RWPE1 (cell line): ENCODE measurements around the gene ZFYVE1.
"Not testable (repeated sequence)": the region's sequence is repeated elsewhere in the genome, so short reads cannot be mapped to it uniquely, and the experiment has no call there.

ENCODE experiments used
- CTCF ChIA-PET: fragments of 350-600 bp; sonication (Branson Sonifier 250); formaldehyde crosslinking; extraction: SDS; loops from one replicate; lab custom pipeline; 2021; lab: Yijun Ruan, JAX
- POLR2A ChIA-PET: fragments of 400-600 bp; formaldehyde crosslinking; extraction: SDS; loops from one replicate; lab custom pipeline; 2020; ENCODE audit warnings: antibody characterized with exemption; ENCODE audit not compliant: low non-redundant PET; lab: Yijun Ruan, JAX
- DNase-seq: peaks from one replicate; pipeline ENCODE4 v3.0.0; 2012; ENCODE audit warnings: low spot score
- H3K27ac ChIP-seq: fragments of 450-650 bp; 2 replicates; pipeline ENCODE4 v1.5.1; 2017
- CTCF ChIP-seq: fragments of 450-650 bp; conservative IDR thresholded peaks from 2 replicates; pipeline ENCODE4 v1.5.1; 2017; ENCODE audit warnings: low read depth, mild to moderate bottlenecking

The ZFYVE1 gene

GRCh38 chr14:73007835-73008234 lies 19.1 kb downstream of the ZFYVE1 start:
- POLR2A ChIA-PET, result no interaction called here
- DNase-seq, result no peak
- H3K27ac ChIP-seq, result no peak overlapping the region
- CTCF ChIA-PET, result no interaction called here
- no peak for TF ChIP-seq CTCF

- DNase-seq, POLR2A ChIA-PET, H3K27ac ChIP-seq, CTCF ChIA-PET: not testable (repeated sequence)
Measured at GRCh38 chr14:73004641-73005040, 22.3 kb downstream of the ZFYVE1 start.

DNA sequence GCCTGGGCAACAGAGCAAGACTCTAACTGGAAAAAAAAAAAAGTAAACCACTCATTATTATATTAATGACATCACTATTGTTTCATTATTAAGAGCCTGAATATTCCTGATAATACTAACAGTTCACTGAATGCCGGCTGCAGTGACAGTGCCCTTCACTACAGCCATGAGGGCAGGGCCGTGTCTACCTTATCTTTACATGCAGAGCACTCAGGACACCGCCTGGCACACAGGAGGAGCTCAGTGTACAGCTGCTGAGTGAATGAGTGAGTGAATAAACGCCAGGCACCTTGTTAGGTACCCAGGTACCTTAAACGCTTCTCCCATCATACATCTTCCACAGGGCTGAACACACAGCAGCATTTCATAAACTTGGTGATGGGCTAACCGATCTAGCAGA lies 23.2 kb downstream of the ZFYVE1 start:
- ChIA-PET CTCF (no interaction called here), POLR2A (no interaction called here)
- no peak for TF ChIP-seq CTCF
- H3K27ac ChIP-seq, result peak overlapping the region; percentile 84
- DNase-seq, result no peak

- POLR2A ChIA-PET, result interaction anchor here (0.8 kb wide), 1 partner anchor 1867 kb away, joined by 11 read pairs; no protein-coding TSS in a partner anchor
- no peak overlapping the region for H3K27ac ChIP-seq
- TF ChIP-seq CTCF, result no peak
- DNase-seq, result no peak
- CTCF ChIA-PET, result no interaction called here
Measured at GRCh38 chr14:73000073-73000472, 26.8 kb downstream of the ZFYVE1 start.

DNA sequence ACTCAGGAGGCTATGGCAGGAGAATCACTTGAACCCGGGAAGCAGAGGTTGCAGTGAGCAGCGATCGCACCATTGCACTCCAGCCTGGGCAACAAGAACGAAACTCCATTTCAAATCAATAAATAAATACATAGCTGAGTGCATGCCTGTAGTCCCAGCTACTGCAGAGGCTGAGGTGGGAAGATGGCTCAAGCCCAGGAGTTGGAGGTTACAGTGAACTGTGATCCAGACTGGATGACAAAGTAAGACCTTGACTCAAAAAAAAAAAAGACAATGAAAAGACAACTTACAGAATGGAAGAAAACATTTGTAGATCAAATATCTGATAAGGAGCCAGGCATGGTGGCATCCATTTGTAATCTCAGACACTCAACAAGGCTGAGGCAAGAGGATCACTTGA lies 27.6 kb downstream of the ZFYVE1 start:
- ChIA-PET CTCF (no interaction called here), POLR2A (no interaction called here)
- DNase-seq, result no peak
- TF ChIP-seq CTCF, result no peak
- H3K27ac ChIP-seq, result no peak overlapping the region

- no peak for TF ChIP-seq CTCF
- no peak overlapping the region for H3K27ac ChIP-seq
- DNase-seq, result no peak
- ChIA-PET CTCF (interaction anchor here (0.6 to 0.7 kb wide), 2 partner anchors 47 to 1442 kb away, joined by 3 read pairs; no protein-coding TSS in a partner anchor), POLR2A (no interaction called here)
Measured at GRCh38 chr14:72998252-72998903, 28.5 kb downstream of the ZFYVE1 start.

GRCh38 chr14:72996916-72997315 lies 30.0 kb downstream of the ZFYVE1 start:
- POLR2A ChIA-PET, result no interaction called here
- no peak overlapping the region for H3K27ac ChIP-seq
- no peak for TF ChIP-seq CTCF
- CTCF ChIA-PET, result interaction anchor here (0.7 kb wide), 1 partner anchor 29 kb away, joined by 6 read pairs; no protein-coding TSS in a partner anchor
- no peak for DNase-seq
